ENCODE data around the gene CCDC121.
"Not testable (repeated sequence)": the region's sequence is repeated elsewhere in the genome, so short reads cannot be mapped to it uniquely, and the experiment has no call there.

CCDC121 gene

DNA sequence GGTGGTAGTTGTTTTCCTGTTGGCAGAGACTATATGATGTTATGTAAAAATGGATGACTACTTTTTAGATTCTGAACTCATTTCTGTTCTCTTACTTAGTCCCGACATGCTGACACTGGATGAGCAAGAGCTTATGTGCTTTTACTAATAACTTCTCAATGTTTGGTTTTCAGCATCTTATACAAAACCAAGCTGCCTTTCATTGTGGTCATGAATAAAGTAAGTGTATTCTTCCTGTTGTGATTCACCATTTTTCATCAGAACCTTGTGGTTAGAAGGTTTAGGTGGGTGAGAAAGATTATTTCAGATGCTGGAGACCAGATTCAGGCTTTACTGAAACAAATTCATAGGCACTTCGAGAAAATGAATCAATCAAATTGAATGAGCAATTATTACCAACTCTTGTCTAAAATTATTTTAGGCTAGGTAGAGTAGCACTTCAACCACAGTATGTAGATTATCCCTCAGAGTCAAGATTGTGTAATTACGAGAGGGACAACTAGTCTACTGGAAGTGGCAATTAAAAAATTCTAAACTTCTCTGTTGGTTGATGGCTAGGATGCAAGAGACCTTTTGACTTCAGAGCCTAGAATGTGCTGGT lies 9.3 kb upstream of the CCDC121 start:
- no peak for DNase-seq (ENCODE audit: low read depth in 2 of 3, low spot score in 2 of 3)

DNA sequence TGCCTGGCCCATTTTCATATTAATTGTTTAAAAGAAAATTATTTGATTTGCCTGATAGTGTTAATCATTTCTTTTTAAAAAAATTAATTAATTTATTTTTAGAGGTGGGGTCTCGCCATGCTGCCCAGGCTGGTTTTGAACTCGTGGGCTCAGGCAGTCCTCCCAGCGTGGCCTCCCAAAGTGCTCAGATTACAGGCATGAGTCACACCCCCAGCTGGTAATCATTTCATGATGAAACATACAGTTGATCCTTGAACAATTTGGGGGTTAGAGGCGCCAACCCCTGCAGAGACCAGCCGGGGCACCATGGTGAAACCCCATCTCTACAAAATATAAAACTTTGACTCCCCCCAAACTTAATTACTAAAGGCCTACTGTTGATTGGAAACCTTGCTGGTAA lies 8.0 kb upstream of the CCDC121 start:
- no peak for DNase-seq (ENCODE audit: low read depth in 2 of 3, low spot score in 2 of 3)

GRCh38 chr2:27634291-27634690 lies 5.5 kb upstream of the CCDC121 start:
- no peak for DNase-seq (ENCODE audit: low read depth in 2 of 3, low spot score in 2 of 3)

DNA sequence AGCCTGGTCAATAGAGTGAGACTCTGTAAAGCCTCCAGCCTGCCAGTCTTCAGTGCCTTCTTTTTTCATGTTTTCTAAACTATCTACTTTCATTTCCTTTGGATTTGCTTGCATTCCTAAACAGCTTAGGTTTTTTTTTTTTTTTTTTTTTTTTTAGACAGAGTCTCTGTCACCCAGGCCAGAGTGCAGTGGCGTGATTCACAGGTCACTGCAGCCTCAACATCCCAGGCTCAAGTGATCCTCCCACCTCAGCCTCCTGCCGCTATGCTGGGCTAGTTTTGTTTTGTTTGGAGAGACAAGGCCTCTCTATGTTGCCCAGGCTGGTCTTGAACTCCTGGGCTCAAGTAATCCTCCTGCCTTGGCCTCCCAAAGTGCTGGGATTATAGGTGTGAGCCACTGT lies 1.4 kb upstream of the CCDC121 start:
- DNase-seq (ENCODE audit: low read depth in 2 of 3, low spot score in 2 of 3) = not testable (repeated sequence)

DNA sequence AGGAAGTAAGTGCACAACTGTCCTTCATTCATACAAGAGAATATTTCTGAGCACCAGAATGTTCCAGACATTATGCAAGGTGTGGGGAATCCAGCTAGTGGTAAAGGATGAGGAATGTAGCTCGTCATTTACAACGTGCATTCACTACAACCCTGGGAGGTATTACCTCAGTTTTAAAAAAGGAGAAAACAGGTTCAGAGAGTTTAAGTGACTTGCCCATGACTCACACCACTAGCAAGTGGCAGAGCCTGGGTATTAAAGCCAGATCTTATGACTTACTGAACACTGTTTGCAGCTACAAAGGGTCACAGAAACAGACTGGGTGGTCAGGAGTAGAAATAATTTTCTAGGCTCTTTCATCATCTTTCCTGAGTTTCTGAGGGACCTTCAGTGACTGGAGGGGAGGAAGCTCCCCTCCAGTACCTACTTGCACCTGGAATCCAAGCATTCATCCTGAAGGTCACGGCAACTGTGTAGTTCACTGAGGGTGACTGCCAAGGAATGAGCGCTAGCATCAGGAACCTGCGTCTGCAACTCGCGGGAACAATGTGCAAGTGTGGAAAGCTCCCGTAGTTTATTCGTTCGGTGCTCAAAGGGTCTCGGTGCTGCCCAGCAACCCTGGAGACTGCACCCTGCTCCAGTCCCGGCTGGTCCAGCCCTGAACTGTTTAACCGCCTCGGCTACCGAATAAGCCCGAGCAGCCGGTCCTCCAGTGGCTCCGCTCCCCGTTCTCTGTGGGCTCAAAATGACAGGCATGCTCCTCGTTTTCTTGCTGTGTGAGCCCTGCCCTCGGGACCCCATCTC lies 647 bp downstream of the CCDC121 start:
- no peak for DNase-seq (ENCODE audit: low read depth in 2 of 3, low spot score in 2 of 3)

- not testable (repeated sequence) for DNase-seq (ENCODE audit: low read depth in 2 of 3, low spot score in 2 of 3)
Measured at GRCh38 chr2:27626921-27627320, 1.9 kb downstream of the CCDC121 start.

DNA sequence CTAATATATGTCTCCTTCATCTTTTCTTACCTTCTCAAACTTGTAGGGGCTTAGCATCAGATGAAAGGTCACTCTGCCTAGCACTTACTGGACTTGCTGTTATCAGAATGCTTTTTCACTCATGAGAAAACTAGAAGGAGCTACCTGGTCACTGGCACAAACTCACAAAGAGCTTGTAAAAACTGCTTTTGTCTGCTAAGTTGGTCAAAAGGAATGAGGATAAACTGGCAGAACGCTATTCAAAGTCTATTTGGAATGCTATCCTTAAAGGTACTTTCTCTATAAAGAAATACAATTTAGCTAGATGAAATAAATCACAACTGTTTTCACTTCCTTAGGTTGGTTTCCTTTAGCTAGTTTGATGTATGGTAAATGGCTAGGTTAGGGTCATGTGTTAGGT lies 2.5 kb downstream of the CCDC121 start:
- not testable (repeated sequence) for DNase-seq (ENCODE audit: low read depth in 2 of 3, low spot score in 2 of 3)

GRCh38 chr2:27624943-27625342 lies 3.9 kb downstream of the CCDC121 start:
- no peak for DNase-seq (ENCODE audit: low read depth in 2 of 3, low spot score in 2 of 3)

DNA sequence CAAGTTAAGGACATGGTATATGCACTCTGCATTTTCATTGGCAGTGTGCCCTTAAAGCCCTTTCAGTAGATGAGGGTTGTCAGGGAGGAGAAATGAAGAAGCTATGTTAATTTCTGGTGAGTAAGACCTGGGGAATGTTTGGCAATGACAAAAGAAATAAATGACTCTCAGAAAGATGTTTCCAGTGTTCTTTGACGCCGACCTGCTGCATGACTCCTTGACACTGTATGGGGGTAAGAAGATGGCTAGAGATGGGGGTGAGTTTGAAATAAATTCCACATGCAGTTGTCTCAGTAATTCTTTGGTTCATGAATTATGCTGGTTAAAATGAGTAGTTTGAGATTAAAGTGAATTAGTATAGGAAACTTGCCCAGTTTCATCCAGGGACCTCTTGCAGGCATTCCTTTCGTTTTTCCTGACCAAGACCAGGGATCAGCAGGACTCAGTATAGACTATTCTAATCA lies 5.9 kb downstream of the CCDC121 start:
- no peak for DNase-seq (ENCODE audit: low read depth in 2 of 3, low spot score in 2 of 3)

DNA sequence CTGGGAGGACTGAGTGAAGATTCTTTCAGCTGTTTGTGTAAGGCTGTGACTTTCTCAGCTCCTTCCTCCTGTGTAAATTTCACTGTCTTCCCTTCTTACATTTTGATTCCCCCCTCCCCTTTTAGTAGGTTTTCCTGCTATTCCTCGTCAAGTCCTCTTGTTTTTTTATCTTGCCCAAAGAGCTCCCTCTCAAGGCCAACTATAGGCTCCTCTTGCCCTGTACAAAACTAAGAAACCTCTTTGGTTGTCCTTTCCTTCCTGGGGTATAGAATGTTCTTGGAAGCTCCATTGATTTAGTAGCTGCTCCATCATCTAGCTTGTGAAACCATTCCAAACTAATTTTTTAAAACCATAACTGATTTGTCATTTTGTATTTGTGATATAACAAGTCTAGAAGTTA lies 7.3 kb downstream of the CCDC121 start:
- DNase-seq (ENCODE audit: low read depth in 2 of 3, low spot score in 2 of 3) = no peak

DNA sequence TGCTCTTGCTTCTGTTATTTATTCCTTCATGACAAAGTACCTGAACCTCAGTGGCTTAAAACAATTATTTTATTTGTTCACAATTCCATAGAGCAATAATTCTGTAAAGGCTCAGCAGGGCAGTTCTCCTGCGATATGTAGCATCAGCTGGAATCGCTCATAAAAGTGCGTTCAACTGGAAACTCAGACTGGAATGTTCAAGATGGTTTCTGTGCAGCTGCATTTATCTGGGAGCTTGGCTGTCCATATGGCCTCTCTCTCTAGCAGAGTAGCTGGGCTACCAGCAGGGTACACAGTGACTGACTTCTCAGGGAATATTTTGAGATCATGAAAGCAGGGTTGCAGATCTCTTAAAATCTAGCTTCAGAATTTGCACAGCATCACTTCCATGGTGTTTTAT lies 13.5 kb downstream of the CCDC121 start:
- no peak for DNase-seq (ENCODE audit: low read depth in 2 of 3, low spot score in 2 of 3)

GRCh38 chr2:27613985-27614384 lies 14.8 kb downstream of the CCDC121 start:
- no peak for DNase-seq (ENCODE audit: low read depth in 2 of 3, low spot score in 2 of 3)

DNA sequence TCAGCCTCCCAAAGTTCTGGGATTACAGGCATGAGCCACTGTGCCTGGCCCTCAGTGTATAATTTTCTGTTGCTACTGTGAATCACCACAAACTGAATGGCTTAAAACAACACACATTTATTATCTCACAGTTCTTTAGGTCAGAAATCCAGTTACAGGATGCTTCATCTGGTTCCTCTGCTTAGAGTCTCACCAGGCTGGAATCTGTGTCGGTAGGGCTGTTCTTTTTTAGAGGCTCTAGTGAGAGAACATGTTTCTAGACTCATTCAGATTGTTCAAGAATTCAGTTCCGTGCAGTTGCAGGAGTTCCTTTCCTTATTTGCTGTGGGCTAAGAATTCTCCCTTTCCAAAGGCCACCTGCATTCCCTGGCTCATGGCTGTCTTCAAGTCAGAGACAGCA lies 22.2 kb downstream of the CCDC121 start:
- DNase-seq (ENCODE audit: low read depth in 2 of 3, low spot score in 2 of 3) = no peak

DNA sequence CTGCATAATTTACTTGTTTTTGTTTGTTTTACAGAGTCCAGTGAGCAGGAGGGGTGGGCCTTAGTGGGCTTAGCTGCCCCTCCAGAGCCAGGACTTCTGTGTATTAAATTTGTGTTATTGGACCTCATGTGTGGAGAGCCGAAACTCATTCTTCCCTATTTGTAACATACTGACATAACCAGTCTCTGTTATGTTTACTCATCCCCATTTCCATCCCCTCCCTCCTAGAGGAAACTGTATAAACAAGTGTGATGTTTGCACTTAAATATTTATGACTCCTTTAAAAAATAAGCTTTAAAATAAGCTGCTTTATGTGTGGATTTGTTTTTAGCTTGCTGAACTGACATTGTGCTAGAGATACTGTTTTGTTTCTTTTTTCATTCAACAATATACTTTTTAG lies 32.2 kb downstream of the CCDC121 start:
- DNase-seq (ENCODE audit: low read depth in 2 of 3, low spot score in 2 of 3) = no peak

DNA sequence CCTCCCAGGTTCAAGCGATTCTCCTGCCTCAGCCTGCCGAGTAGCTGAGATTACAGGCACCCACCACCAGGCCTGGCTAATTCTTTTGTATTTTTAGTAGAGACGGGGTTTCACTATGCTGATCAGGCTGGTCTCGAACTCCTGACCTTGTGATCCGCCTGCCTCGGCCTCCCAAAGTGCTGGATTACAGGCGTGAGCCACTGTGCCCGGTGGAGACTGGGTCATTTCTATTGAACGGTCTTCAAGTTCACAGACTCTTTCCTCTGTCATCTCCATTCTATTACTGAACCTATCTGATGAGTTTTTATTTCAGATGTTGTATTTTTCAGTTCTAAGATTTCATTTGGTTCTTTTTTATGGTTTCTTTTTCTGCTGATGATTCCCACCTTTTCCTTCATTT lies 33.4 kb downstream of the CCDC121 start:
- not testable (repeated sequence) for DNase-seq (ENCODE audit: low read depth in 2 of 3, low spot score in 2 of 3)

GRCh38 chr2:27594020-27594703 lies 34.6 kb downstream of the CCDC121 start:
- DNase-seq (ENCODE audit: low read depth in 2 of 3, low spot score in 2 of 3) = not testable (repeated sequence)

GRCh38 chr2:27593240-27593639 lies 35.6 kb downstream of the CCDC121 start:
- no peak for DNase-seq (ENCODE audit: low read depth in 2 of 3, low spot score in 2 of 3)

DNA sequence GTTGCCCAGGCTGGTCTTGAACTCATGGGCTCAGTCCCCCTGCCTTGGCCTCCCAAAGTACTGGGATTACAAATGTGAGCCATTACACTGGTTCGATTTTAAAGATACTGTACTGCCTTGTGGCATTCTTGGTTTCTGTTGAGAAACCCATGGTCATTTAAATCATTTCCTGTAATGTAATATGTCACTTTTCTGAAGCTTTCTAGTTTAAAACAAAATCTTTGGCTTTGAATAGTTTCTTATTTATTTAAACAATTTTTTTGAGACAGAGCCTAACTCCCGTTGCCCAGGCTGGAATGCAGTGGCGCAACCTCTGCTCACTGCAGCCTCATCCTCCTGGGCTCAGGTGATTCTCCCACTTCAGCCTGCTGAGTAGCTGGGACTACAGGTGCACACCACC lies 37.1 kb downstream of the CCDC121 start:
- DNase-seq (ENCODE audit: low read depth in 2 of 3, low spot score in 2 of 3) = no peak

DNA sequence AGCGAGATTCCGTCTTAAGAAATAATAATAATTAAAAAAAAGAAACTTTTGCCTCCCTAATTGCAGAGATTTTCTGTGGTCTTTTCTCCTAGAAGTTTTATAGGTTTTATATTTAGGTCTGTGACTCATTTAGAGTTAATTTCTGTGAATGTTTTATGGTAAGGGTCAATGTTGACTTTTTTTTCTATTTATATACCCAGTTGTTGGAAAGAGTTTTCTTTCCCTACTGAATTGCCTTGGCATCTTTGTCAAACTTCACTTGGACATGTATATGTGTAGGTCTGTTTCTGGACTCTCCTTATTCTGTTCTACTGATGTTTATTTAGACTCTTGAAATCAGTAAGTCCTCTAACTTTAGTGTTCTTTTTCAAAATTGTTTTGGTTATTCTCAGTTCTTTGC lies 40.5 kb downstream of the CCDC121 start:
- no peak for DNase-seq (ENCODE audit: low read depth in 2 of 3, low spot score in 2 of 3)

DNA sequence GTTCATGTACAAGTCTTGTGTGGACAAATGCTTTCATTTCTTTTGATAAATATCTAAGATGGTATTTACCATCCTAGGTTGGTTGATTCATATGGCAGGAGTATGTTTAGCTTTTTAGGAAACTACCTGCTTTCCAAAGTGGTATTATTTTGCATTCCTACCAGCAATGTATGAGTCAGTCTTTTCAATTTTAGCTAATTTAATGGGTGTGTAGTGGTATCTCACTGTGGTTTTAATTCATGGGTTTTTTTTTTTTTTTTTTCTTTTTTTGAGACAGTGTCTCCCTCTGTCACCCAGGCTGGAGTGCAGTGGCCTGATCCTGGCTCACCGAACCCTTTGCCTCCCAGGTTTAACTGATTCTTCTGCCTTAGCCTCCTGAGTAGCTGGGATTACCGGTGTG lies 41.8 kb downstream of the CCDC121 start:
- DNase-seq (ENCODE audit: low read depth in 2 of 3, low spot score in 2 of 3) = no peak

DNA sequence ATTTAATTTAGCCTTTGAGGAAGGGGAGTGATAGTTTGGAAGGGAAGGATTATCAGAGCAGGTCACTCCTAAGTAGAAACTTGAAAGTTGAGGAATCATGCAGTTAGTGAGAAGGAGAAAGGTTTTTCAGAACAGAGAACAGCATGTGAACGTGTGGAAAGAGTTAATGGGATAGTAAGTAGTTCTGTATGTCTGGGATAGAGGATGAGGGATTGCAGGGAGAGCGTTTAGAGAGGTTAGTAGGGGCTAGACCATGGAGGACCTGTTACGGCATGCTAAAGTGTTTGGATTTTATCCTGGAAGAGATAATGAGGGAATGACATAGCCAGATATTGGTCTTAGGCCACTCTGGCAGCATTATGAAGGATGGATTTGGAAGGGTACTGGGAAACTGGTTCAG lies 44.2 kb downstream of the CCDC121 start:
- DNase-seq (ENCODE audit: low read depth in 2 of 3, low spot score in 2 of 3) = no peak

DNA sequence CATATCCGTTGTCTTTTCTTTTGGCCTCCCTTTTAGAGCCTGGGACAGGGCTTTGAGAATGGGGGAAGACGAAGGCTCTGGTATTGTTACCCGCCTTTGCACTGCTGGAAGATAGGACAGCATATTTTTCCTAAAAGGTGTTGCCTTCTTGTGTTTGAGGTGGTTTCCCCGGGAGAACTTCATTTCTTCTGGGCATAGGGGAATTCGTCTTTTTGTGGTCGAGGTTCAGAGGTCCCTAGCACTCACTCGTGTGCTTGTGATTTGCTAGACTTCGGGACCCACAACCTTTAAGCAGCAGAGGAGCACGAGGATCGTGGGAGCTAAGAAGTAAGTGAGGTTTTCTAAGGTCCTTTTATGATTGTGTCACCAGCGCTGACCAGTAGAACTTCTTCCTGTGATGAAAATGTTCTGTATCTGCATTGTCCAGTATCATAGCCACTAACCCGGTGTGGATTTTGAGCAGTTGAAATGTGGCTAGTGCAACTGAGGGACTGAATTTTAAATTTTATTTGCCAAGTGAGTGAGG lies 45.4 kb downstream of the CCDC121 start:
- no peak for DNase-seq (ENCODE audit: low read depth in 2 of 3, low spot score in 2 of 3)
